IPS-11a (cell line): Measurements from ENCODE around the gene OR2A42.
"Not testable (repeated sequence)": the region's sequence is repeated elsewhere in the genome, so short reads cannot be mapped to it uniquely, and the experiment has no call there.

Experiments
- H3K4me3 ChIP-seq: one replicate; pipeline ENCODE4 v1.5.1; 2013; ENCODE audit warnings: low read depth, low read length, control low read depth

Gene OR2A42, protein sequence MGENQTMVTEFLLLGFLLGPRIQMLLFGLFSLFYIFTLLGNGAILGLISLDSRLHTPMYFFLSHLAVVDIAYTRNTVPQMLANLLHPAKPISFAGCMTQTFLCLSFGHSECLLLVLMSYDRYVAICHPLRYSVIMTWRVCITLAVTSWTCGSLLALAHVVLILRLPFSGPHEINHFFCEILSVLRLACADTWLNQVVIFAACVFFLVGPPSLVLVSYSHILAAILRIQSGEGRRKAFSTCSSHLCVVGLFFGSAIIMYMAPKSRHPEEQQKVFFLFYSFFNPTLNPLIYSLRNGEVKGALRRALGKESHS

DNA sequence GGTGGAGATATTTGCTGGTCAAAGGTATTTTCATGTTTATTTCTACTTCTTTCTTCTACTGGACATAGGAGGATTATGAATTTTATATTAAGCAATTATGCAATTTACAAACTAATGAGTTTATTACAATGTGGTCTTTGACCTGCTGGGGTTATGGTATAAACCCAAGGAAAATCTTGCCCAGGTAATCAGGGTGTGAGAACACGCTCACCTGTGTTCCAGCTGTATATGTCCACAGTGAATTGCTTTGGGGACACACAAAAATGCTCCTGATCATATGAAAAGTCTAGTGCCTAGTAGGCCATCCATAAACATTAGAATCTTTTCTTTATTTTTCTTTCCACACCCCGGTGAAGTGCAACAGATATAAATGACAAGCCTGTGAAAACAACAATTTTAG lies at the start of gene OR2A42:
Gene OR2A42, minus strand, starts transcription at position 241 of the 400 bp plus-strand sequence. CDS start 6,762 bp downstream, outside the sequence.
- not testable (repeated sequence) for H3K4me3 ChIP-seq

DNA sequence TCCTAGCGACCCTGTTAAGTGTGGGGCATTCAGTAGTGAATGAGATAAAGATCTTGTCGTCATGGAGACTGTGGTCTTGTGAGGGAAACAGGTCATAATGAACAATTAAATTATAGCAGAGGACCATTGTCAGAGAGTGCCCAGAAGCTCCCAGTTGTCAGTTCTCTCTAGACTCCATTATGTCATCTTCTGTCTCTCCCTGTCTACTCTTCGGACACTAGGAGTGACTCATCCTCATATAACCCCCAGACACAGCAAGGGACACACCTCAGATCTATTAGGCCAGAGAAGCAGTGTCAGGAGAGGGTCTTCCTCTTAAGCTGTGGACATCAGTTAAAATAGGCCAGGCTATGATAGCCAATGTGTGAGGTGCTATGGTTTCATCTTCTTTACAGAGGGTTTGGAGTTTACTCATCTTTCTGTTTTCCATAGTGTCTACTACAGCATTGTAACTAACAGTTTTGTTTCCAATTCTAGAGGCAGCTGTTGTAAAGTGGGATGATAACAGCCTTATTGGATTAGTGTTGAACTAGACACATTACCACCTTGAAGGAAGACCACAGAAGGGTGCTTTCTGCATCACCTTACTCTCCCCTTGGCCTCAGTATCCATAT lies 47.9 kb upstream of the OR2A42 start:
- H3K4me3 ChIP-seq, result not testable (repeated sequence)

DNA sequence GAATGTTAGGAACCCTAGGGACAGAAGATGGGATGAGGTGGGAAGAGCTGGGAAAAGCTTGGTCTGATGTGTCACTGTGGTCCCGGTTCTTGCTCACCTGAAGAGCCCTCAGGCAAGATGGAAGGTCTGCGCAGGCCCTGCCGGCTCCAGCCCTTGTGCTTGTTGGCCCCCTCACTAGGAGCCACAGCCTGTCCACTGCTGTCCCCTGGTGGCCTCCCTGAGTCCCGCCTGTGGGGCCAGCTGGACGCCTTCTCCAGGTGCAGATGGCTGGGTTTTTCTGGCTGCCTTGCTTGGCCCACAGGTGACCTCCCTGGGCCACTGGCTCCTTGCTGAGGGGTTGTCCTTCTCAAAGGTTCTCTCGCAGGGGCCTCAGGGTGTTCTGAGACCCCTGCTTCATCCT lies 44.3 kb upstream of the OR2A42 start:
- not testable (repeated sequence) for H3K4me3 ChIP-seq

DNA sequence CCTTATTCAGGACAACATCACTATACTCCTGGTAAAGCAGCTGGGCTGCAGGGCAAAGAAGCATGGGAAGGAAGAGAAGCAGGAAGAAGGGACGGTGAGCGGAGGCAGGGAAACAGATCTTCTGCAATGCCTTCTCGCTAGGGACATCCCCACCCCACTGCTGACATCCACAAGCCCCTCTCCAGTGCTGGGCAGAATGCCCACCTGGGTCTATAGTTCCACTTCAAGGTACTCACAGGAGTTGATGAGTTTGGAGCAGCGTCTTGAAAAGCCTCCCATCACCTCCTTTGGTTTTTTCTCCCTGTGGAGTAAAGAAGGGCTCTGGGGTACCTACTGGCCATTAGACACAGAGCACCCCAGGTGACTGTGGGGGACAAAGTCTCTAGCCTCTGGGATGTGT lies 43.1 kb upstream of the OR2A42 start:
- not testable (repeated sequence) for H3K4me3 ChIP-seq

DNA sequence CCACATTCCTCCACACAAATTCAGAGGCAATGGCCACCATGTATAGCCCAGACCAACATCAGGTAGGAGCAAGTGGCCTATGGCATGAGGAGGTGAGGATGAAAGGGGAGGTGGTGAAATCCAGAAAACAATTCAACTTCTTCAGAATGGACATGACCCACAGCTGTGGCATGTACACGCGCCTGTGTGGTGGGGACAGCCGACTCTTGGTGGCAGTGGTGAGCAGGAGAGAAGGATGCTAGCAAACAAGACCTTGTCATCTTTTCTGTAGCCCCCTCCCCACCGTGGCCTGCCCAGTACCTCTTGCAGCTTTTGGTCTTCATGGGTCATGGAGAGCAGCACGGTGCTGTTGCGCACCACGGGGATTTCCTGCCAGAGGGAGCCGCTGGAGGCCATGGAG lies 42.6 kb upstream of the OR2A42 start:
- not testable (repeated sequence) for H3K4me3 ChIP-seq

DNA sequence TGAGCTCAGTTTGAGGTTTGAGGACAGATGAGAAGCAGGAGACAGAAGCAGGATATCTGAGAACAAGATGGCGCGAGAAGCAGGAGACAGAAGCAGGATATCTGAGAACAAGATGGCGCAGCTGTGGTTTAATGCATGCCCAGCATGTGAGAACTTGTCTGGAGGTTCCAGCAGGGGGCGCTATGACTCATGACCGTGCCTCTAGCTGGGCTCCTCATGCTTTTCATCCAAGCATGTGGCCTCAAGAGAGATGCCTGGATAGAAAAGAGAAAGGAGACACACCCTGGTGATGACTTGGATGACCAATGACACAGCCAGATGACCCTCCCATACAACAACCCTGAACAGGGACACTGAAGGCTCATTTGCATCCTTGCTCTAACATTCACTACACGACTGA lies 40.6 kb upstream of the OR2A42 start:
- H3K4me3 ChIP-seq, result not testable (repeated sequence)

DNA sequence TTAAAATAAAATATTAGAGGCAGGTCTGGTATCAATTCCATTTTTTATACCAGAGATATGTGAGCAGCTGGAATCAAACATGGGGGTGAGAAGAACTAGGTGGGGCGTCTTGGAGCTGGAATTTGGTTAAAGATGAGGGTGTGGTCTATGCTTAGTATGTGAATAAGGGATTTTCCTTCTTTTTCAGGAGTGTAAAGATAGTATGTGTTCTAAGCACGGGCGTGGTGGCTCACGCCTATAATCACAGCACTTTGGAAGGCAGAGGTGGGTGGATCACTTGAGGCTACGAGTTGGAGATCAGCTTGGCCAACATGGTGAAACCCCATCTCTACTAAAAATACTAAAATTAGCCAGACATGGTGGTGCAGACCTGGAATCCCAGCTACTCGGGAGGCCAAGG lies 35.9 kb upstream of the OR2A42 start:
- not testable (repeated sequence) for H3K4me3 ChIP-seq

DNA sequence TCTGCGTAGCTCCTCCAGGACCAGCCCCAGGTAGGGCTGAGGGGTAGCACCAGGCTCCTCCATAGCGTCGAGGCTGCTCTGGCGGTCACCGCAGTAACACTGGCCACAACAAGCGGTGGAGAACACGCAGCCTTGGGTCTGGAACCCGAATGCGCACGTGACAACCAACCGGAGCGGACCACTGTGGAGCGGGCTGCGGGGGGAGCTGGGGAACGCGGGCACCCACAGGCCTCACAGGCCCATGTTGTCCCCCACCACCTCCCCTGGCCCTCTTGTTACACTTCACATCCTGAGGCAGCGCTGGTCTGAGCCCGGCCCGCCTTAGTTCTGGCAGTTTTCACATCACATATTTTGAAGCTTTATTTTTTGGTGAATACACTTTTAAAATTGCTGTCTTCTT lies 29.8 kb upstream of the OR2A42 start, which contains the start of gene CTAGE8:
Gene CTAGE8, minus strand, starts transcription at position 101 of the 400 bp plus-strand sequence. Its CDS starts 38 bp downstream, at position 63.
- H3K4me3 ChIP-seq, result not testable (repeated sequence)

DNA sequence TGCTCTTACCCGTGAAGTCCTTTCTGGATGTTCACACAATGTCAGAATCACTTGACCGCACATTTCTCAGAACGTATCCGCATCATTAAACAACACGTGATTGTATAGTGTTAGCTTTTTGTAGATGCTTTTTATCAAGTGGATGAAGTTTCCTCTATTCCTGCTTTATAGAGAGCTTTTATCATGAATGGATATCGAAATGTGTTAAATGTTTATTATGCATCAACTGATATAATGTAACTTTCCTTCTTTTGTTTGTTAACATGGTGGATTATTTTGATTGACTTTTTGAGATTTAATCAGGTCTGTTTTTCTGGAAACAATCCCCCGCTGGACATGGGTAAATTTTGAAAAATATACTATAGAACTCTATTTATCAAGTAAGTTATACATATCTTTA lies 25.3 kb upstream of the OR2A42 start, which contains the start of gene OR2A7:
Gene OR2A7, minus strand, starts transcription at position 101 of the 400 bp plus-strand sequence. CDS start 5,164 bp downstream, outside the sequence.
- not testable (repeated sequence) for H3K4me3 ChIP-seq

DNA sequence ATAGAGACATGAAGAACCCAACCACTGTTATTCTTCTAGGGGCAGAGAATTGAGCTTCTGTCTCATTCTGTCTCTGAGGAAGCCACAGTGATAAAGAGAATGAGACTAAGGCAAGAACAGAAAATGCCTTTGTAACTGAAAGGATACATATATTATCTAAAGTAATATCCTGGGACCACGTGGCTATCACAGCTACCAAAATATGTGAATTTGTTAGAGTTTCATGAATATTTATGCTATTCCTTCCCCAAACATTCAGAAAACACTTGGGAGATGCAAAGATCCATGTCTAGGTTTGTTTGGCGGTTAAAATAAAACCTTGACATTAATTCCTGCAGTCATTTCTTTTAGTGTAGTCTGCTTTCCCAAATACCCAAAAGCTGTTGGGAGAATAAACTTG lies 22.7 kb upstream of the OR2A42 start:
- H3K4me3 ChIP-seq, result not testable (repeated sequence)

DNA sequence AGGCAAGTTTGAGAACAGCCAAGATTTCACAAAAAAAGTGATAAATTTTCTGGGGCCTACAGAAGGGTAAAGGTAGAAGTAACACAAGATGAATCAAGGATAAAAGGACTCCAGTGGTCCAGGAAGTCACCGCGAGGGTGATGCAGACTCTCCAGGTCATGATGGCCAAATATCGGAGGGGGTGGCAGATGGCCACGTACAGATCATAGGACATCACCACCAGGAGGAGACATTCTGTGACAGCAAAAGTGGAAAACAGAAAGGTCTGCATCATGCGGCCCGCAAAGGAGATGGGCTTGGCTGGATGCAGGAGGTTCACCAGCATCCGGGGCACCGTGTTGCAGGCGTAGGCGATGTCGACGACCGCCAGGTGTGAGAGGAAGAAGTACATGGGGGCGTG lies 19.7 kb upstream of the OR2A42 start:
- H3K4me3 ChIP-seq, result not testable (repeated sequence)

DNA sequence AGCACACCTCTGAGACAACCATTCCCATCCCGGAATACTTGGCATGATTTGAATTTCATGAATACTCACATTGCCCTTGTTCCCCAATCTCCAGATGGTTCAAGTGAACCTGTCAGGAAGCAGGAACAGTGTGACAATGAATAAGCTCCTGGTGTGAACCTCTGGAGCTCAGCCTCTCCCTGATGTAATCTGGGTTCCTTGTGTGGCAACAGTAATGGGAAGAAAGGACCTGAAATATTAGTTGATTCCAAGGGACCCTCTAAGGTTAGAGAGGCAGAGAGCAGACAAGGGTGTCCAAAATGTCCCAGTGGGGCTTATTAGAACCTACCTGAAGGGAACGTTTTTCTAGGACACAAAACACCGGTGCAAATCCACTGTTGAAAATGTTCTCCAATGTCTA lies 16.7 kb upstream of the OR2A42 start:
- no peak overlapping the region for H3K4me3 ChIP-seq

DNA sequence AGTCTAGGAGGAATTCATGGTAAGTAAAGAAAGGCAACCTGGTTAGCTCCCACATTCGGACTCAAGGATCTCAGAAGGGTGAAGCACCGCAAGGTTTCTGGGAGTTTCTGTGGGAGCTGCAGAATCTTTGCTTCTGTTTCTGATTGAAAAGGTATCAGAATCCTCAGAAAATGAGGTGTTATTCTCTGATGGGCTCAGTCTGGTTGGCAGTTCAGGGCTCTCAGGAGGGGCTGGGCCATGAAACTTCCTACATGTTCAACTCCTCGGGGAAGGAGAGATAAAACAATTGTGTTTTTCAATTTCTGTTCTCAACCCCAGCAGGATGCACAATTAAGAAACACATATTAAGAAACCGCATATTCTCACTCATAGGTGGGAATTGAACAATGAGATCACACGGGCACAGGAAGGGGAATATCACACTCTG lies 16.1 kb upstream of the OR2A42 start:
- no peak overlapping the region for H3K4me3 ChIP-seq

DNA sequence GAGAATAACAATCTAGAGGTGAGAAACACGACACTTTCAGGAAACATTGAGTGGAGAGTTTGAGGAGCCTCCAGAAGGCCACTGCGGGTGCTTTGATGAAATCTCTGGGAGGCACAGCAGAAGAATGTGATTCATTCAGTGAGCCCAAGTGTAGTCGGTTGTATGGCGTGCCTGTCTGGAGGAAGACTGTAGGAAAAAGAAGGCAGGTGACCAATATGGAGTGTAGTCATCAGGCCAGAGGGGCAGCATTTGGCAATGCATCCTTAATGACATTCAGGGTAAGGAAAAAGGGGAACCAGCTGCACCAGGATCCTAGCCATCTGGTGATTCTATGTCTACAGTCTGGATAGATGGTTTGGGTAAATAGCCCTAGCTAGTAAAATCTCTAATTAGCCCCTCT lies 12.9 kb upstream of the OR2A42 start:
- not testable (repeated sequence) for H3K4me3 ChIP-seq

DNA sequence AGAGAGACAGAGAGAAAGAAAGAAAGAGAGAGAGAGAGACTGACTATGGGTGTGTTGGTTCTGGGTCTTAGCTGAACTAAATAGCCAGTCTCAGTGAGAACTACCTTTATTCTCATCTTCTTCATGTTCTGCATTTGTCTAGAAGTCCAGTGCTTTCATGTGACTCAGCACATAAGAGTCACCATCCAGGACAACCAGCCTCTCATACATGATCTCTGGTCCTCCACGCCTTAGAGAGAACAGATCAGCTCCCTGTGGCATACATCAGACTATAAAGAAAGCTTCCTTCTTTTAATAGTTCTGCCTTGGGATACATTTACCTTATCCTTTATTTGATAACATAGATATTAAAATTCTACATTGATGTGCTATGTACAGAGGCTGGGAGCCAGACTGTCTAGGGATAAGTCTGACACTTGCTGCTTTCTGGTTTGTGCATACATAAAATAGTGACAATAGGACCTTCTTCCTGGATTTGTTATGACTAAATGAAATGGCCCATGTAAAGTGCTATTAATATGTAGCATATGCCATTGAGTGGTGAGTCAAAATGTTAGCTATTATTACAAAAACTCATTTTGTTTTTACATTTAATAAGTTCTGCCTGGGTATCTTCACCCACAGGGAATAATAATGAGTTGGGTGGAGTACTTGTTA lies 8.4 kb upstream of the OR2A42 start:
- H3K4me3 ChIP-seq, result not testable (repeated sequence)

DNA sequence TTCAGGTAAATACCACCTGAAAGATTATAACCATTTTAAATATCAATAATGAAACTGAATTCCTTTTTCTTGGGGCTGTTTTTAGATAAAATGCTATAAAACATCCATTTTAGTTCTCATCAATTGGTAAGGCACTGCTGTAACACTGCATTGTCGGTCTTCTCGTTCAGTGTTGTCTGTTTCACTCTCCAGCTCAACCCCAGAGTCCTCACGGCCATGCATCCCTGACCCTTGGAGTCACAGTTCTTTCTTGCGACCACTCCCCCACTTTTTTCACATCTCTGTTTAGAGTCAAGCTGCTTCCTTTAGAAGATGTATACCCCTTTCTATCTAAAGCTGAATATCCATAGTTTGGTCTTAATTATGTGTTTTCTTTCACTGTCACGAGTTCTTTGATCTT lies 7.6 kb upstream of the OR2A42 start:
- H3K4me3 ChIP-seq, result not testable (repeated sequence)

DNA sequence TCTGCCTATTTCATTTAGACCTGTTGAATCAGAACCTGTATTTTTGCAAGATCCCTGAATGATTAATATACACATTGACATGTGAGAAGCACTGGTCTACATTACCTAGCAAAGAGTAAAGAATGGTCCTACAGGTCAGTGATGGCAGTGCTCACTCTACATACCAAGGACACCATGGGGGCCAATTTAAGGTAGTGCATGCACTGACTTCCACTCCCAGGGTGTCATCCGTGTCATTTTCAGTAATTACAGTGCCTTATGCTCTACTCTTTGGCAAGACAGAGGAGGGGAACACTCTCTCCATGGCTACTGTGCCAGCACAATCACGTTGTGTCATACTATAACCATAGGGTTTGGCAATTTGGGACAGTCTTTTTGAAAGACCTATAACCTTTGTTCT lies 6.0 kb upstream of the OR2A42 start:
- not testable (repeated sequence) for H3K4me3 ChIP-seq

DNA sequence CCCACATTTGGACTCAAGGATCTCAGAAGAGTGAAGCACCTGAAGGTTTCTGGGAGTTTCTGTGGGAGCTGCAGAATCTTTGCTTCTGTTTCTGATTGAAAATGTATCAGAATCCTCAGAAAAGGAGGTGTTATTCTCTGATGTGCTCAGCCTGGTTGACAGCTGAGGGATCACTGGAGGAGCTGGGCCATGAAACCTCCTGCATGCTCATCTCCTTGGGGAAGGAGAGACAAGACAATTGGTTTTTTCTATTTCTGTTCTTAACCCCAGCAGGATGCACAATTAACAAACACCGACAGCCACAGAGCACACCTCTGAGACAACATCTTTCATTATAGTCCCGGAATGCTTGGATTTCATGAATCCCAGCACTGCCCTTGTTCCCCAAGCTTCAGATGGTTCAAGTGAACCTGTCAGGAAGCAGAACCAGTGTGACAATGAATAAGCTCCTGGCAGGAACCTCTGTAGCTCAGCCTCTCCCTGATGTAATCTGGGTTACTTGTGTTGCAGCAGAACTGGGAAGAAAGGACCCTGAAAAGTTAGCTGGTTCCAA lies 799 bp downstream of the OR2A42 start:
- not testable (repeated sequence) for H3K4me3 ChIP-seq

DNA sequence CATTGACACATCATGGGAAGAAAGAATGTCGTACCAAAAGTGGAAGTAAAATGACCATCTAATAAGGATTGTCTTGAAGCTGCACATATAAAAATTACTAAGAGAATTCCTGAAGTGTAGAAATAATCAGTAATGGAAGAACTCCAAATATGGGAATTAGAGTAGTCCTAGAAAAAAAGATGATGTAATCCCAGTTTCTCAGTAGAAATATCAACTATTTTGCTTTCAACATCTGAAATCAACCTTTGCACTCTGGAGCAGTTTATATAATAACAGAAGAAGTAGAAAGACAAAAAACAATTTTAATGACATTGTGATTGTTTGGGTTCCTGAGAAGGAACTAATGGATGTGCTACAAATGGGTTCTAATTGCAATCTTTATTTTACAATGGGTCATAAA lies 6.4 kb downstream of the OR2A42 start:
- not testable (repeated sequence) for H3K4me3 ChIP-seq

DNA sequence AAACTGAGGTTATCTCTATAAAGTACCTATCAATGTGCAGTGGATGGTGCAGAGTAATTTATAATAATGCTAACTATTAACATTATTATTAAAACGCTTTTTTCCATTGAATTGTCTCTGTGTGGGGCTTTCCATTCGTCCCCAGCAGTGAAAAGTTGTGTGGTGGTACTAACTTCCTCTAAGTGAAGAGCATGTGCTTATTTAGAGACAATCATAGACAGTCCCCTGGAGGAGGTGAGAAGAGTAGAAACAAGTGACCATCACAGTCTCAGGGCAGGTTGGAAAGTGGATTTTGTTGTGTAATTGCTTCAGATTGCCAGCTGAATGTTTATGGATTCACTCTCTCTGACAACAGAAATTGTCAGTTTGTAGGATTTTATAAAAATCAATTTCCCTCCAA lies 8.4 kb downstream of the OR2A42 start:
- H3K4me3 ChIP-seq, result not testable (repeated sequence)

DNA sequence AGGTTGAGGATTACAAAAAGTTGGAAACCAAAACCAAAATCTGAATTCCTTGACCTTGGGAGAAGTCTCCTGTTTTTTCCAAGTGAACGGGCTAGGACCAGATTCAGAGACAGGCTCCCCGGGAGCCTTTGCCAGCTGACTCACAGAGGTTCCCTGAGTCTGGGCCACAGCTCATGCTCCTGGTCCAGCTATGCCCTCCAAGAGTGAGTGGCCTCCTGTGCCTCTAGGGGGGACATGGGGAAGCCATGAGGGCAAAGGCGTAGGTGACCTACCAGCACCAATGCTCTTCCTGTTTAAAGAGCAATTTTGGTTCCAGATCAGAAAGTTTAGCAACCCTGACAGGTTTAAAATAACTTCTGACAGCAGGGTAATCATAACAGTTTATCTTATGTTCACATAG lies 10.6 kb downstream of the OR2A42 start:
- not testable (repeated sequence) for H3K4me3 ChIP-seq

DNA sequence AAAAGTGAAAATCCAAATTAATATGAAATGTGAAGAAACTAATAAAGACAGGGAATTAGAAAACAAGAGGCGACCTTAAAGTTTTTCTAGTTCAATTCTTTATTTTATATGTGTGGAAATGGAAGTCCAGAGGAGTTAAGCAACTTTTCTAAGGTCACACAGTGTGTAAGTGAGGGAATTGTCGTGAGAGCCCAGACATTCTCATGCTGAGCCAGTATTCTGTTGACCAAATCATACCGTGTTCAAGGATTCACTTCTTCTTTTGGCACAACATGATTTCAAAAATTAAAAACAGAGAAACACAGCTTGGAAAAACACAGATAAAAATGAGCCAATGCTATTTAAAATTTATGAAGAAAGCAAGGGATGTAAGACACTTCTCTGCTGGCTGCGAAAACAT lies 12.5 kb downstream of the OR2A42 start:
- not testable (repeated sequence) for H3K4me3 ChIP-seq
